Measurements from ENCODE around the gene EFCAB5. TPM values are rescaled to one million over a fixed set of nuclear protein-coding genes. Genes with fewer than 3 reads are reported as not detected.
"Not testable (repeated sequence)": the region's sequence is repeated elsewhere in the genome, so short reads cannot be mapped to it uniquely, and the experiment has no call there.

Gene EFCAB5
- total and polyA plus RNA-seq, 2 of the 8 experiments (the other 6 are each of a cell fraction or from before 2014, with no cell fraction given): 0.05 to 0.34 TPM

- H3K4me1 ChIP-seq (replicated peaks in 1 of 4; ENCODE audit: control insufficient read depth in 3 of 4, insufficient read depth in 4 of 4, low read length in 3 of 4); H3K27me3 ChIP-seq (replicated peaks in 1 of 4; ENCODE audit: control insufficient read depth in 3 of 4, extremely low read depth in 1 of 4, insufficient read depth in 3 of 4, low read length in 3 of 4); H2AFZ ChIP-seq (ENCODE audit: low read length); H2BK15ac ChIP-seq (ENCODE audit: low read length); H2BK5ac ChIP-seq (ENCODE audit: low read depth, low read length); H3K27ac ChIP-seq (ENCODE audit: low read depth, low read length); H3K4me2 ChIP-seq (ENCODE audit: insufficient read depth in 1 of 2, low read depth in 2 of 2, low read length in 2 of 2); FAIRE-seq; POLR2A ChIA-PET (ENCODE audit: partially characterized antibody); H3K4ac ChIP-seq (replicated peaks; ENCODE audit: insufficient read length, low read depth, low read length); H3K79me2 ChIP-seq (ENCODE audit: control insufficient read depth in 1 of 2, insufficient read depth in 2 of 2, low read length in 2 of 2); H3K56ac ChIP-seq (replicated peaks; ENCODE audit: insufficient read length, low read depth, low read length); H3K14ac ChIP-seq (ENCODE audit: insufficient read length); H3K23me2 ChIP-seq (ENCODE audit: low read depth, low read length); H2BK120ac ChIP-seq (replicated peaks; ENCODE audit: low read depth, low read length); H3K23ac ChIP-seq (ENCODE audit: insufficient read length); H3K4me3 ChIP-seq (ENCODE audit: extremely low read depth in 1 of 4, insufficient read depth in 2 of 4, low read depth in 3 of 4, low read length in 4 of 4); DNase-seq (ENCODE audit: low read depth in 1 of 2, low spot score in 2 of 2); H4K91ac ChIP-seq (replicated peaks; ENCODE audit: insufficient read length, low read length); H2BK12ac ChIP-seq (ENCODE audit: low read depth, low read length); H4K8ac ChIP-seq (ENCODE audit: extremely low read depth, insufficient read depth, low read length); H3K18ac ChIP-seq (ENCODE audit: extremely low read depth, low read length); H3K79me1 ChIP-seq (ENCODE audit: low read depth, low read length); H2BK20ac ChIP-seq (ENCODE audit: low read length); H4K20me1 ChIP-seq (replicated peaks in 1 of 2; ENCODE audit: control insufficient read depth in 1 of 2, insufficient read depth in 2 of 2, low read length in 2 of 2); H3K9ac ChIP-seq (replicated peaks in 1 of 4; ENCODE audit: extremely low read depth in 1 of 4, low read depth in 3 of 4, low read length in 3 of 4); H2AK5ac ChIP-seq (ENCODE audit: low read depth, low read length); H4K5ac ChIP-seq (ENCODE audit: insufficient read length, low read depth, low read length); H3K9me3 ChIP-seq (ENCODE audit: insufficient read depth in 2 of 2, low read depth in 1 of 2, low read length in 1 of 2); H3K36me3 ChIP-seq (ENCODE audit: control insufficient read depth in 2 of 4, insufficient read depth in 4 of 4, low read length in 3 of 4): not testable (repeated sequence)
- 86% methylated on average over 3 of the region's 3 CpGs; no CpG with 5 or more reads in 1 of the 2 experiments for WGBS, 2 experiments (ENCODE audit: extremely low coverage in 1 of 2, insufficient coverage in 1 of 2, insufficient read length in 1 of 2, insufficient replicate concordance in 2 of 2, low coverage in 1 of 2, low lambda C conversion rate in 2 of 2, missing lambda C conversion rate in 1 of 2)
- CTCF ChIA-PET (ENCODE audit: partially characterized antibody): interaction anchor here (0.6 to 2.2 kb wide), 8 partner anchors 8 to 926 kb away, joined by 3 to 7 read pairs (median 4); no protein-coding TSS in a partner anchor
Observed at GRCh38 chr17:30087431-30087830, 146.0 kb downstream of the EFCAB5 start.
